Smooth muscle cell (in vitro differentiated cells): ENCODE data around the gene SYTL2. TPM values are rescaled to one million over a fixed set of nuclear protein-coding genes. Genes with fewer than 3 reads are reported as not detected.
A peak's percentile ranks its signal among the peaks of the same experiment; 100 is the strongest.

Experiments
- DNase-seq: peaks from one replicate; lab custom pipeline; 2025; ENCODE audit not compliant: unreplicated experiment; lab: John Stamatoyannopoulos, UW
- H2AFZ ChIP-seq: fragments of 200-600 bp; sonication (generic); 2 replicates; pipeline ENCODE4 v1.6.0; 2016; ENCODE audit warnings: antibody characterized with exemption, low read depth, mild to moderate bottlenecking
- H3F3A ChIP-seq: fragments of 200-600 bp; sonication (generic); 2 replicates; pipeline ENCODE4 v1.6.0; 2017; ENCODE audit warnings: antibody characterized with exemption, low read depth
- H3K27ac ChIP-seq: fragments of 200-600 bp; sonication (generic); 2 replicates; pipeline ENCODE4 v1.5.1; 2016; ENCODE audit warnings: low read depth, mild to moderate bottlenecking
- H3K27me3 ChIP-seq: fragments of 200-600 bp; sonication (generic); 2 replicates; pipeline ENCODE4 v1.6.1; 2016; ENCODE audit warnings: low read depth, mild to moderate bottlenecking
- H3K36me3 ChIP-seq: fragments of 200-600 bp; sonication (generic); 2 replicates; pipeline ENCODE4 v1.5.1; 2016; ENCODE audit warnings: low read depth
- H3K4me1 ChIP-seq: fragments of 200-600 bp; sonication (generic); 2 replicates; pipeline ENCODE4 v1.5.1; 2016; ENCODE audit warnings: low read depth
- H3K4me2 ChIP-seq: fragments of 200-600 bp; sonication (generic); 2 replicates; pipeline ENCODE4 v1.6.0; 2016; ENCODE audit warnings: mild to moderate bottlenecking
- H3K4me3 ChIP-seq: fragments of 200-600 bp; sonication (generic); 2 replicates; pipeline ENCODE4 v1.5.1; 2016; ENCODE audit warnings: mild to moderate bottlenecking
- H3K79me2 ChIP-seq: fragments of 200-600 bp; sonication (generic); 2 replicates; pipeline ENCODE4 v1.6.0; 2016; ENCODE audit warnings: low read depth, mild to moderate bottlenecking
- H3K9ac ChIP-seq: fragments of 200-600 bp; sonication (generic); 2 replicates; pipeline ENCODE4 v1.6.0; 2016; ENCODE audit warnings: low read depth
- H3K9me3 ChIP-seq: fragments of 200-600 bp; sonication (generic); replicated peaks from 2 replicates; pipeline ENCODE4 v1.5.1; 2016; ENCODE audit warnings: low read depth
- H4K20me1 ChIP-seq: fragments of 200-600 bp; sonication (generic); 2 replicates; pipeline ENCODE4 v1.6.0; 2016; ENCODE audit warnings: low read depth
- CTCF ChIP-seq: fragments of 200-600 bp; sonication (generic); IDR thresholded peaks from 2 replicates; pipeline ENCODE4 v1.5.1; 2017; ENCODE audit warnings: borderline replicate concordance, mild to moderate bottlenecking, antibody characterized with exemption; ENCODE audit not compliant: insufficient read depth, poor library complexity, severe bottlenecking
- WGBS: methylation state at CpG from one replicate; pipeline ENCODE4 v1.1.7; 2016; ENCODE audit warnings: low lambda C conversion rate; 5-methylcytosine and 5-hydroxymethylcytosine counted together
- polyA plus RNA-seq: library from polyadenylated mRNA; unstranded; fragments of >200 nt; fragmentation: Nextera tagmentation; extraction: Ambion mirVana; gene quantifications from 2 replicates; pipeline ENCODE4 v1.2.1, GENCODE V29; 2016
- total RNA-seq: library from RNA; depleted of rRNA; stranded (reverse); fragments of >200 nt; gene quantifications from 2 replicates; pipeline ENCODE4 v1.2.3, GENCODE V29; 2014

Gene SYTL2
- total and polyA plus RNA-seq, 2 experiments from 2014 or later = 10.4 to 50.7 TPM

GRCh38 chr11:85766721-85767161 lies 44.2 kb downstream of the SYTL2 start:
- Histone ChIP-seq H3K79me2 (no peaks in the 10 kb centered on the region), H3K27ac (peak overlapping the region; percentile 24), H3K36me3 (no peaks in the 10 kb centered on the region), H3K9ac (no peak overlapping the region), H4K20me1 (no peaks in the 10 kb centered on the region), H3K27me3 (no peaks in the 10 kb centered on the region), H3F3A (no peaks in the 10 kb centered on the region), H3K4me1 (no peaks in the 10 kb centered on the region), H2AFZ (no peak overlapping the region), H3K9me3 (no peaks in the 10 kb centered on the region), H3K4me2 (peak overlapping the region; percentile 22), H3K4me3 (no peak overlapping the region)
- 72% methylated on average over 2 of the region's 2 CpGs for WGBS
- no peak for TF ChIP-seq CTCF
- no peak for DNase-seq

- no peak overlapping the region for H2AFZ ChIP-seq
- no peaks in the 10 kb centered on the region for H3K36me3 ChIP-seq
- H3K4me3 ChIP-seq = no peak overlapping the region
- TF ChIP-seq CTCF = no peak
- no peaks in the 10 kb centered on the region for H3K4me1 ChIP-seq
- over 99% methylated on average over 4 of the region's 4 CpGs for whole genome bisulfite sequencing
- H3K79me2 ChIP-seq = no peaks in the 10 kb centered on the region
- no peaks in the 10 kb centered on the region for H3K27me3 ChIP-seq
- H3K27ac ChIP-seq = no peak overlapping the region
- no peaks in the 10 kb centered on the region for H4K20me1 ChIP-seq
- no peak overlapping the region for H3K9ac ChIP-seq
- H3K9me3 ChIP-seq = no peaks in the 10 kb centered on the region
- no peak for DNase-seq
- H3F3A ChIP-seq = no peaks in the 10 kb centered on the region
- H3K4me2 ChIP-seq = no peak overlapping the region
Measured at GRCh38 chr11:85764796-85765195, 46.1 kb downstream of the SYTL2 start.

- no peaks in the 10 kb centered on the region for H3K79me2 ChIP-seq
- no peaks in the 10 kb centered on the region for H3K9me3 ChIP-seq
- H3K9ac ChIP-seq = no peak overlapping the region
- no peaks in the 10 kb centered on the region for H3F3A ChIP-seq
- H3K36me3 ChIP-seq = no peaks in the 10 kb centered on the region
- H2AFZ ChIP-seq = no peak overlapping the region
- no peaks in the 10 kb centered on the region for H3K4me1 ChIP-seq
- H3K27me3 ChIP-seq = no peaks in the 10 kb centered on the region
- no peak overlapping the region for H3K4me3 ChIP-seq
- H3K27ac ChIP-seq = no peak overlapping the region
- WGBS = 68% methylated on average over 1 of the region's 1 CpG
- H3K4me2 ChIP-seq = no peak overlapping the region
- no peak for DNase-seq
- no peaks in the 10 kb centered on the region for H4K20me1 ChIP-seq
- TF ChIP-seq CTCF = no peak
Measured at GRCh38 chr11:85762226-85762625, 48.7 kb downstream of the SYTL2 start.

- DNase-seq = no peak
- Histone ChIP-seq H4K20me1 (no peaks in the 10 kb centered on the region), H3K27me3 (no peaks in the 10 kb centered on the region), H3K9ac (no peak overlapping the region), H3F3A (no peaks in the 10 kb centered on the region), H3K27ac (no peak overlapping the region), H3K4me3 (no peak overlapping the region), H3K4me1 (no peaks in the 10 kb centered on the region), H3K4me2 (no peak overlapping the region), H2AFZ (no peak overlapping the region), H3K36me3 (no peaks in the 10 kb centered on the region), H3K9me3 (no peaks in the 10 kb centered on the region), H3K79me2 (no peaks in the 10 kb centered on the region)
- no peak for TF ChIP-seq CTCF
- 58% methylated on average over 2 of the region's 2 CpGs for WGBS
Measured at GRCh38 chr11:85759915-85760314, 51.0 kb downstream of the SYTL2 start.
